ENCODE results near the gene EFCAB3.

- TF ChIP-seq POLR2A (IDR thresholded peaks at IDR 0.05; ENCODE audit: low read length) (no peak), GATA1 (IDR thresholded peaks at IDR 0.05; ENCODE audit: low read depth, low read length) (no peak)
Measured at GRCh38 chr17:62405451-62405850, 25.1 kb downstream of the EFCAB3 start.

Measured in erythroblast (primary cell).